NCI-H510A treated with DMSO at 0.1 percent for 48 hours (cell line): Measurements from ENCODE around the gene LSS.
"Not testable (repeated sequence)": the region's sequence is repeated elsewhere in the genome, so short reads cannot be mapped to it uniquely, and the experiment has no call there.

Experiments
- DNase-seq: peaks from one replicate; lab custom pipeline; 2025; lab: John Stamatoyannopoulos, UW

The LSS gene

GRCh38 chr21:46205166-46205565, 23.4 kb downstream of the LSS start:
- no peak for DNase-seq

DNA sequence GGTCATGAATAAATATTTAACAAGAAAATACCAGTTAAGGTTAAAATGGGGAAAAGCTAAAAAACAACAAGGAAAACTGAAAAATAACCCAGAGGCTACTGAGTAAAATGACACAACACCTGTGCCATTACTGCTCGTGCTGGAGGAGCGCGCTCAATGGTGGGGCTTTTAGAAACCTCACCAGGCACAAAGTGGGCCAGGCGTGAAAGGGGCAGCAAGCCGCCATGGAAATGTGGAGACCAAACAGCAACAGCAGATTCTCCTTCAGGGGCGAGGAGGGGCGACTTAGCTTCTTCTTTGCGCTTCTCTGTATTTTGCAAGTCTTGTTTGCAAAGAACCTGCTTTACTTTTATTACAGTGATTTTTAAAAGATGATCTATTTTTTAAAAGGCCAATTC, 25.4 kb downstream of the LSS start:
- no peak for DNase-seq

GRCh38 chr21:46202592-46203202, 25.9 kb downstream of the LSS start:
- DNase-seq: no peak

DNA sequence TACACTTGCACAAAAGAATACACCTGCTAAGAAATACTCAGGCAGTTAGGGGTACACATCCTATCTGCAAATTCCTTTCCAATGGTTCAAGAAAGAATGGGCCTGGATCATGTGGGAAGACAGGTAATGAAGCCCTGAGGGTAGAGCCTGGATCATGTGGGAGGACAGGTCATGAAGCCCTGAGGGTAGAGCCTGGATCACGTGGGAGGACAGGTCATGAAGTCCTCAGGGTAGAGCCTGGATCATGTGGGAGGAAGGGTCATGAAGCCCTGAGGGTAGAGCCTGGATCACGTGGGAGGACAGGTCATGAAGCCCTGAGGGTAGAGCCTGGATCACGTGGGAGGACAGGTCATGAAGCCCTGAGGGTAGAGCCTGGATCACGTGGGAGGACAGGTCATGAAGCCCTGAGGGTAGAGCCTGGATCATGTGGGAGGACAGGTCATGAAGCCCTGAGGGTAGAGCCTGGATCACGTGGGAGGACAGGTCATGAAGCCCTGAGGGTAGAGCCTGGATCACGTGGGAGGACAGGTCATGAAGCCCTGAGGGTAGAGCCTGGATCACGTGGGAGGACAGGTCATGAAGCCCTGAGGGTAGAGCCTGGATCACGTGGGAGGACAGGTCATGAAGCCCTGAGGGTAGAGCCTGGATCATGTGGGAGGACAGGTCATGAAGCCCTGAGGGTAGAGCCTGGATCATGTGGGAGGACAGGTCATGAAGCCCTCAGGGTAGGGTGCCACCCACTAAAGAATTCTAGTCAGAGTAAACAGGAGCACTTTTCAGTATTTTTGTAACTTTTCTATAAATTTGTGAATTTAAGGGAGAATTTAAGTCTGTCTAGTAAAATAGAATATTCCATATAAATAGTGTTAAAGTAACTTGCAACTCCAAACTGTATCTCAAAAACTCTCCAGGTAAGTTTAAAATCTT, 27.4 kb downstream of the LSS start:
- not testable (repeated sequence) for DNase-seq

GRCh38 chr21:46199436-46200373, 28.9 kb downstream of the LSS start:
- DNase-seq: no peak

GRCh38 chr21:46196733-46197132, 31.8 kb downstream of the LSS start:
- no peak for DNase-seq

DNA sequence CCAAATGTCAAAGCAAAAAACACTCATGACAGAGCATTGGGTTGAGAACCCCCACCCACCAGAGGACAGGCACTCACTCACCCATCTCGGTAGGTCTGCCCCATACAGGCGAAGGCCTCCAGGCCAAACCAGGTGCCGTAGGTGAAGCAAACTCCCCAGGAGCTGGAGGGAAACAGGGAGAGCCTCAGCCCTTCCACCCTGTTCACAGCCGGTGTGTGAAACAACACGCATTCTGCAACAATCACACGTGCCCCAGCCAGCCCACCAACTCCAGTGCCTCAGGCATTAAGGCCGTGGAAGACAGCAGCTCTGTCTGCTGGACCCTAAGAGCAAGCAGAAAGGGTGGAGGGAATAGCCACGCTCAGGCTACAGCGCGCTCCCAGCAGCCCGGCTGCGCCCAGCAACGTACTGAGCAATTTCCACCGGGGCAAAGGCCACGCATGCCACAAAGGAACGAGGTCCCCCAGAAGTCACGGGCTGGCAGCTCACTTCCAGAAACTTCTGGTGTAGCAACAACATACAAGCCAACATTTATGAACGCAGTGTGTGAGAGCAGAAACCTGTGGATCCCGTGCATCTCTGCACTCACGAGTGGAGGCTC, 32.9 kb downstream of the LSS start:
- no peak for DNase-seq

DNA sequence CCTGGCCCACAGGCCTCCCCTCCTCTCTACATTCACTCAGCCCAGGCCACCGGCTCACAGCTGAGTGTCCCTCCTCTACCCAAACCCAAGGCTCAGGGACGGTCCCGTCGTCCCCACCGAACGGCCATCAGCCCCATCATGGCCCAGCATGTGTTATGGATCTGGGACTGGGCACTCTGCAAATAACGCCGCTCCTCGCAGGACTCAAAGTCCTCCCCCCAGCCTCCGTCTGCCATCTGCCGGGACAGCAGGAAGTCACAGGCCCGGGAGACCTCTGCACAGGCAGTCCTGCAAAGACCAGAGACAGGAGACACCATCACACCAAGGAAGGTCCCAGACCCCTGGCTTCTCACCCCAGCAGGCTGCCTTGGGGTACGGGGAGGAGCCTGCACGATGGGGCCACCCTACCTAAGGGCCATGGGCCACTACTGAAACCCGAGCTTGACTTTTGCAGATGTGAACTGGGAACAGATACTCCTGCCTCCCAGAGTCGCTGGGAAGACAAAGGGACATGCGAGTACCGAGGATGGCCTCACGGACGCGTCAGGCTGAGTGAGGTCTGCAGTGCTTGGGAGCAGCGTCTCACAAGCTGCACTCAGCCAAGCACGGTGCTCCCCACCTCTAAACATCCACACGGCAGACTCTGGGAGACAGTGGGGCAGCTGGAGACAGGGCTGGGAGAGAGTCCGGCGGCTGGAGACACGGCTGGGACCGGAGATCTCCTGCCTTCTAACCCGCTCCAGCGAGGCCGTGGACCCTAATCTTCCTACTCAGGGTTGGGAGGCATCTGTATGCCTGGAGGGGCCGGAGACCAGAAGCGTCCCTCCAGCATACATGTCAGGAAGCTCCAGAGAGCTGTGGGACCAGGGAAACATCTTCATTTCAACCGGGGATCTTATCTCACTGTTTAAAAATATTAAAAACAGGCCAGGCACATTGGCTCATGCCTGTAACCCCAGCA, 33.9 kb downstream of the LSS start:
- no peak for DNase-seq

GRCh38 chr21:46193829-46194373, 34.7 kb downstream of the LSS start:
- DNase-seq: no peak

DNA sequence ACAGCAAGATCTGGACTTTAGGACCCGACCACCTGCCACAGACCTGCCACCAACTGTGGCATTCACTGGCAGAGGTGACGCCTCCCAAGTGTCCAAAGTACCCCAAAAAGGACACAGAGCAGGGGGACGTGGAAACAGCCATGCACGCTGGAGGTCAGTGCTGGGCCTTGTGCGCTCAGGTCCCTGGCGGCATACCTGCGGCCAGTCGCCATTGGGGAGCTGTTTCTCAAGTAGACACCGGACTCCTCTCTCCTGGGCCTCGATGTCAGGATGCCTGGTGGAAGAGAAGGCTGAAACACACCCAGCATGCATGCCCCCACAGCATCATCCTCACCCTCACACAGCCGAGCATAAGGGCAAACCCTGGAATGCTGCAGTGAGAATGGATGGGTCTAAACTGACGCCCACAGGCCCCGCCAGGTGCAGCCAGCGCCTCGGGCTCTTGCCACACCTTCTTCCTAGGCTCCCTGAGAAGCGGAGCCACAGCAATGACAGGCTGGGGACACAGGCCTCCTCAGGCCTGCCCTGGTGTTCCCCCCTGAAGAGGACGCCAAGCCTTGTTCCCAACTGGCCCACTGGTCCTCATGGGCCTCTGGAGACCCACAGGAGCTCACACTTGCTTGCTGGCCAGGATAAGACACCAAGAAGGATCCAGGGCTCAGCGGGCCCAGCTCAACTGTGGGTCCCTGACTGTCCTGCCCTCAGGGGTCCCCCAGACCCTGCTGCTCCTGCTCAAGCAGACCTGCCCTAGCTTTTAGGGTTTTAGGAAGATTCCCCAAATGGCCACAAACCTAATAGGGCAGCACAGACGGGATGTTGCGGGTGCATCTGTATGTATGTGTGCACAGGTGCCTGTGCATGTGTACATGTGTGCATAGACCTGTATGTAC, 36.6 kb downstream of the LSS start:
- no peak for DNase-seq

- DNase-seq: no peak
Observed at GRCh38 chr21:46191257-46191685, 37.3 kb downstream of the LSS start.

GRCh38 chr21:46190491-46191131, 38.0 kb downstream of the LSS start:
- DNase-seq: no peak

GRCh38 chr21:46189959-46190490, 38.5 kb downstream of the LSS start:
- no peak for DNase-seq

GRCh38 chr21:46189213-46189958, 39.2 kb downstream of the LSS start:
- DNase-seq: peak; percentile 1

DNA sequence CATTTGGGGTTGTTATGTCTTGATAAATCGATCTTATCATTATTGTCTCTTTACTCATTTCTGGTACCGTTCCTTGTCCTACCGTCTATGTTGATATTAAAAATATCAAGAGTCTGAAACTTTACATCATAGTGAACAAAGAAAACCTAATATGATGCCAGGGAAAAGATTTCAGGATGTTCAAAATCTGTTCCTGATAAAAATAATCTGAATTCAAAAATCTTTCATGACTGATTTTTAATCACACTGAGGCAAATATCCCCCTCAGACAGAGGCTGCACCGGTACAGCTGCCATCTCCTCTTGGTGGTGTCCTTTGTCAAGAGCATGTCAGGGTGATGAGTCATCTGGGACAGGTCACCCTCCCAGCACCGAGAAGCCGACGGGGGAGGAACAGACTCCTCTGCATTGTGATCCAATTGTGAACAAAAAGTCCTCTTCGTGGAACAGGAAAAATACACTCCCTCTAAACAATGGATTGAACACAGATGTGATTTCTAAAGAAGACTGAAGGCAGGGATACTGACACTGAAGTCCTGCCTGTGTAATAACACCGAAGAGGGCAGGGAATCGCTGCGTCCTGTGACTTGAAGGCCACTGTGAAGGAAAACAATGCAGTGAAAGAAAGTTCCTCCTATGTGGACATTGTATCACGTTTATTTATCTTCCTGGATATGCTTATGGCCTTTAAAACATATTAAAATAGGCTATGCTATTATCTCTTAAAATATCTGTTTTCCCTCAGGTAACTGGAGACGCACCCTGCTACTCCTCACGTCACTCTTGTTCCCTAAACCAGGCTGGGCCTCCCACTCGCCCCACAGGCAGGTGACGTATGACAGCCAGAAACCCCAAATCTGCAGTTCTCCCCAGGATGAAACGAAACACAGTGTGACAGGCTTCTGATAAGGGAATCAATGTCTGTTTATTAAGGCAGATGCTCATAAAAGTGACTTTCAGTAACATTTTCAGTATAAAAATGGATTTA, 40.1 kb downstream of the LSS start:
- DNase-seq: peak; percentile 61

GRCh38 chr21:46187814-46188213, 40.8 kb downstream of the LSS start:
- DNase-seq: no peak

- DNase-seq: no peak
Observed at GRCh38 chr21:46187261-46187660, 41.3 kb downstream of the LSS start.
